GM21528 (cell line): ENCODE measurements around the gene RNASE3.
A peak's percentile ranks its signal among the peaks of the same experiment; 100 is the strongest.
"Not testable (repeated sequence)": the region's sequence is repeated elsewhere in the genome, so short reads cannot be mapped to it uniquely, and the experiment has no call there.

Source experiments
- ATAC-seq: cut with Tn5 transposase; IDR thresholded peaks from one replicate; pipeline ENCODE4 v1.9.1; 2021; ENCODE audit warnings: mild to moderate bottlenecking, moderate library complexity; ENCODE audit not compliant: unreplicated experiment, low FRiP score

The RNASE3 gene

GRCh38 chr14:20891126-20891825 lies at the start of gene RNASE3:
TSS of gene RNASE3 (plus strand) at chr14:20891385. CDS start at chr14:20891687, 302 bp downstream.
- ATAC-seq, result not testable (repeated sequence)

GRCh38 chr14:20846560-20846959 lies 44.6 kb upstream of the RNASE3 start:
- no peak for ATAC-seq

GRCh38 chr14:20848316-20848954 lies 42.8 kb upstream of the RNASE3 start:
- ATAC-seq, result no peak

- no peak for ATAC-seq
Observed at GRCh38 chr14:20848955-20849570, 42.1 kb upstream of the RNASE3 start.

GRCh38 chr14:20853042-20853441 lies 38.1 kb upstream of the RNASE3 start:
- no peak for ATAC-seq

- peak; percentile 86 for ATAC-seq
Observed at GRCh38 chr14:20855652-20856291, 35.4 kb upstream of the RNASE3 start.

GRCh38 chr14:20857207-20857606 lies 34.0 kb upstream of the RNASE3 start:
- ATAC-seq, result no peak

- ATAC-seq, result no peak
Observed at GRCh38 chr14:20857630-20858261, 33.4 kb upstream of the RNASE3 start.

- ATAC-seq, result no peak
Observed at GRCh38 chr14:20866194-20866593, 25.0 kb upstream of the RNASE3 start.

- no peak for ATAC-seq
Observed at GRCh38 chr14:20866963-20867362, 24.2 kb upstream of the RNASE3 start.

GRCh38 chr14:20873370-20874177 lies 17.6 kb upstream of the RNASE3 start:
- no peak for ATAC-seq

- ATAC-seq, result no peak
Observed at GRCh38 chr14:20877016-20877415, 14.2 kb upstream of the RNASE3 start.

- ATAC-seq, result no peak
Observed at GRCh38 chr14:20878695-20879094, 12.5 kb upstream of the RNASE3 start.

- not testable (repeated sequence) for ATAC-seq
Observed at GRCh38 chr14:20881229-20881628, 10.0 kb upstream of the RNASE3 start.

- ATAC-seq, result not testable (repeated sequence)
Observed at GRCh38 chr14:20882787-20883186, 8.4 kb upstream of the RNASE3 start.

- ATAC-seq, result not testable (repeated sequence)
Observed at GRCh38 chr14:20888411-20888810, 2.8 kb upstream of the RNASE3 start.

GRCh38 chr14:20895322-20895721 lies 4.1 kb downstream of the RNASE3 start:
- ATAC-seq, result not testable (repeated sequence)

- ATAC-seq, result no peak
Observed at GRCh38 chr14:20904393-20905029, 13.3 kb downstream of the RNASE3 start.

- no peak for ATAC-seq
Observed at GRCh38 chr14:20905676-20906075, 14.5 kb downstream of the RNASE3 start.
